Keratinocyte (primary cell): ENCODE results near the gene RNU6-7. TPM values are rescaled to one million over a fixed set of nuclear protein-coding genes. Genes with fewer than 3 reads are reported as not detected.

Source experiments
- DNase-seq: peaks from one replicate; pipeline ENCODE4 v3.0.0-alpha.2; 2011; ENCODE audit warnings: low read depth, missing footprints, low spot score
- FAIRE-seq: peaks from 2 replicates; lab custom pipeline; 2011; peaks lifted over from hg19 to GRCh38; lab: Jason Lieb, UNC
- H2AFZ ChIP-seq: 2 replicates; pipeline ENCODE4 v1.6.0; 2012; ENCODE audit warnings: low read length, control low read depth, inconsistent platforms; ENCODE audit not compliant: control insufficient read depth
- H3K27ac ChIP-seq: 2 replicates; pipeline ENCODE4 v1.5.1; 2011; ENCODE audit warnings: low read length; ENCODE audit not compliant: control insufficient read depth, insufficient read depth
- H3K27me3 ChIP-seq: 3 replicates; pipeline ENCODE4 v1.6.0; 2011; ENCODE audit warnings: low read length; ENCODE audit not compliant: control insufficient read depth, insufficient read depth; ENCODE audit errors: extremely low read depth
- H3K36me3 ChIP-seq, 2 experiments: 2 replicates in 1 of 2; 3 replicates in 1 of 2; pipeline ENCODE4 v1.5.1; 2011; ENCODE audit warnings: low read length in 2 of 2, mild to moderate bottlenecking in 1 of 2; ENCODE audit not compliant: control insufficient read depth in 2 of 2, insufficient read depth in 2 of 2; ENCODE audit errors: extremely low read depth in 1 of 2
- H3K4me1 ChIP-seq: 3 replicates; pipeline ENCODE4 v1.5.1; 2011; ENCODE audit warnings: low read length; ENCODE audit not compliant: control insufficient read depth, insufficient read depth; ENCODE audit errors: extremely low read depth
- H3K4me2 ChIP-seq: 3 replicates; pipeline ENCODE4 v1.6.0; 2011; ENCODE audit warnings: low read depth, low read length; ENCODE audit not compliant: control insufficient read depth, insufficient read depth; ENCODE audit errors: extremely low read depth
- H3K4me3 ChIP-seq, 3 experiments: fragments of 200-600 bp in 1 of 3; sonication (generic) in 1 of 3; 2 replicates in 2 of 3; 3 replicates in 1 of 3; pipeline ENCODE4 v1.5.1; 2011 to 2016; ENCODE audit warnings: low read length in 3 of 3, mild to moderate bottlenecking in 3 of 3, control low read depth in 2 of 3, inconsistent platforms in 1 of 3, low read depth in 1 of 3, mixed read lengths in 1 of 3, mixed run types in 1 of 3, moderate library complexity in 1 of 3; ENCODE audit not compliant: control insufficient read depth in 2 of 3, insufficient read depth in 2 of 3; ENCODE audit errors: extremely low read depth in 1 of 3
- H3K79me2 ChIP-seq: 2 replicates; pipeline ENCODE4 v1.6.0; 2012; ENCODE audit warnings: low read length; ENCODE audit not compliant: control insufficient read depth, insufficient read depth
- H3K9ac ChIP-seq: 3 replicates; pipeline ENCODE4 v1.6.0; 2011; ENCODE audit warnings: low read length; ENCODE audit not compliant: control insufficient read depth, insufficient read depth; ENCODE audit errors: extremely low read depth
- H3K9me1 ChIP-seq: 3 replicates; pipeline ENCODE4 v1.6.0; 2011; ENCODE audit warnings: low read length; ENCODE audit not compliant: control insufficient read depth, insufficient read depth; ENCODE audit errors: extremely low read depth
- H3K9me3 ChIP-seq: 2 replicates; pipeline ENCODE4 v1.5.1; 2012; ENCODE audit warnings: low read depth, low read length; ENCODE audit not compliant: control insufficient read depth
- H4K20me1 ChIP-seq: 3 replicates; pipeline ENCODE4 v1.6.0; 2011; ENCODE audit warnings: low read length; ENCODE audit not compliant: control insufficient read depth, insufficient read depth; ENCODE audit errors: extremely low read depth
- EZH2 ChIP-seq: IDR thresholded peaks from one replicate; pipeline ENCODE4 v1.6.1; 2012; ENCODE audit warnings: inconsistent platforms, mild to moderate bottlenecking, low read length, moderate library complexity
- dilution Hi-C: fragments of 300-500 bp; cut with MboI; formaldehyde crosslinking; loops from one replicate; pipeline ENCODE4 v1.7.0; 2020; ENCODE audit warnings: low sequenced_read_pairs; ENCODE audit not compliant: extremely low pct_ligation_motif_present
- polyA plus RNA-seq, 5 experiments: library from polyadenylated mRNA; depleted of rRNA in 3 of 5; stranded (reverse) in 3 of 5; stranded (forward) in 1 of 5; unstranded in 1 of 5; fragments of >200 nt; gene quantifications; 1 replicate in 1 of 5; 2 replicates in 3 of 5; 3 replicates in 1 of 5; pipeline versions ENCODE4 v1.2.1 to v1.2.3, GENCODE V29; 2011 to 2012; ENCODE audit warnings: missing spikeins in 2 of 5, low read depth in 1 of 5, low replicate concordance in 1 of 5
- TF ChIP-seq, protein P1 (sequence below), 3 experiments: IDR thresholded peaks in 1 of 3; conservative IDR thresholded peaks in 1 of 3; optimal IDR thresholded peaks in 1 of 3; 2 replicates in 2 of 3; 3 replicates in 1 of 3; pipeline versions ENCODE3 to v1.5.1; 2011; ENCODE audit warnings: low read length in 3 of 3, mild to moderate bottlenecking in 3 of 3, moderate library complexity in 2 of 3, control low read depth in 1 of 3, inconsistent platforms in 1 of 3; ENCODE audit not compliant: insufficient read depth in 2 of 3; ENCODE audit errors: extremely low read depth in 1 of 3

The RNU6-7 gene
- polyA plus RNA-seq, 1 donor (not counting 4 experiments of a cell fraction or from before 2014, with no cell fraction given), result not detected

DNA sequence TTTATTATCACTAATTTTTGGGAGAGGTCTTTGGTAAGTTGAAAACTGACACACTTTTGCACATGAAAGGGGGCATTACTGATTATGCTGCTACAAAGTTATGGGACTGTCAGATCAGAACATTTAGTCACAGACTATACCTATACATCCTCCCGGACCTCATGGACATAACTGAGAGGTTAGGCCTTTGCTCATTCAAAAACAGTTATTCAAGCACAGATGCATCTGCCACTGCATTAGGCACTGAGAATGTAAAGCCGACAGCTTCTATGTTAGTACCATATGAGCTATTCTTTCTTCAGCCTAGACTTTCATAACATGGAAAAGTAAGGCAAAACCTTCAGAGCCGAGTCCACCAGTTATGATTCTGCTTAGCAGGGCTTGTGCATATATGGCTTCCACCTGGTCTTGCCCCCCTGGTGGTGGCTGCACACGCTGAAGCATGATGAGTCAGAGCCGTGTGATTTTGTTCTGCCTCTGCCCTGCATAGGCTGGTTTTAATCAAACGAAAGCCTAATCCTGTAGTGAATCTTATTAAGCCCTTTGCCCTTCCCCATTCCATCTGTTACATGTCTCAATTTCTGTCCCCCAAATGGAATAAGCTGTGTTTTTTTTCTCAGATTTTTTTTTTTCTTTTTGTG, 23.0 kb downstream of the RNU6-7 start:
- no peaks in the 10 kb centered on the region for H3K79me2 ChIP-seq
- H3K4me1 ChIP-seq, result peaks cover 15% of the 10 kb centered on the region
- dilution Hi-C loops, result no loop called here
- H2AFZ ChIP-seq, result no peak overlapping the region
- no peaks in the 10 kb centered on the region for H3K9me3 ChIP-seq
- H4K20me1 ChIP-seq, result no peaks in the 10 kb centered on the region
- no peak overlapping the region for H3K4me3 ChIP-seq
- H3K27ac ChIP-seq, result peak overlapping the region; percentile 30
- FAIRE-seq (peak; percentile 83), DNase-seq (no peak)
- no peaks in the 10 kb centered on the region for H3K9me1 ChIP-seq
- no peaks in the 10 kb centered on the region for H3K36me3 ChIP-seq
- peak overlapping the region; percentile 17 for H3K4me2 ChIP-seq
- no peak overlapping the region for H3K9ac ChIP-seq
- no peaks in the 10 kb centered on the region for H3K27me3 ChIP-seq
- TF ChIP-seq, protein P1, sequence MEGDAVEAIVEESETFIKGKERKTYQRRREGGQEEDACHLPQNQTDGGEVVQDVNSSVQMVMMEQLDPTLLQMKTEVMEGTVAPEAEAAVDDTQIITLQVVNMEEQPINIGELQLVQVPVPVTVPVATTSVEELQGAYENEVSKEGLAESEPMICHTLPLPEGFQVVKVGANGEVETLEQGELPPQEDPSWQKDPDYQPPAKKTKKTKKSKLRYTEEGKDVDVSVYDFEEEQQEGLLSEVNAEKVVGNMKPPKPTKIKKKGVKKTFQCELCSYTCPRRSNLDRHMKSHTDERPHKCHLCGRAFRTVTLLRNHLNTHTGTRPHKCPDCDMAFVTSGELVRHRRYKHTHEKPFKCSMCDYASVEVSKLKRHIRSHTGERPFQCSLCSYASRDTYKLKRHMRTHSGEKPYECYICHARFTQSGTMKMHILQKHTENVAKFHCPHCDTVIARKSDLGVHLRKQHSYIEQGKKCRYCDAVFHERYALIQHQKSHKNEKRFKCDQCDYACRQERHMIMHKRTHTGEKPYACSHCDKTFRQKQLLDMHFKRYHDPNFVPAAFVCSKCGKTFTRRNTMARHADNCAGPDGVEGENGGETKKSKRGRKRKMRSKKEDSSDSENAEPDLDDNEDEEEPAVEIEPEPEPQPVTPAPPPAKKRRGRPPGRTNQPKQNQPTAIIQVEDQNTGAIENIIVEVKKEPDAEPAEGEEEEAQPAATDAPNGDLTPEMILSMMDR (optimal IDR thresholded peaks at IDR 0.05 in 1 of 3, IDR thresholded peaks at IDR 0.05 in 1 of 3, conservative IDR thresholded peaks at IDR 0.05 in 1 of 3; ENCODE audit: extremely low read depth in 1 of 3, insufficient read depth in 2 of 3, low read length in 3 of 3), result peak; percentile 56 to 62 (median 60)
- no peak for TF ChIP-seq EZH2

DNA sequence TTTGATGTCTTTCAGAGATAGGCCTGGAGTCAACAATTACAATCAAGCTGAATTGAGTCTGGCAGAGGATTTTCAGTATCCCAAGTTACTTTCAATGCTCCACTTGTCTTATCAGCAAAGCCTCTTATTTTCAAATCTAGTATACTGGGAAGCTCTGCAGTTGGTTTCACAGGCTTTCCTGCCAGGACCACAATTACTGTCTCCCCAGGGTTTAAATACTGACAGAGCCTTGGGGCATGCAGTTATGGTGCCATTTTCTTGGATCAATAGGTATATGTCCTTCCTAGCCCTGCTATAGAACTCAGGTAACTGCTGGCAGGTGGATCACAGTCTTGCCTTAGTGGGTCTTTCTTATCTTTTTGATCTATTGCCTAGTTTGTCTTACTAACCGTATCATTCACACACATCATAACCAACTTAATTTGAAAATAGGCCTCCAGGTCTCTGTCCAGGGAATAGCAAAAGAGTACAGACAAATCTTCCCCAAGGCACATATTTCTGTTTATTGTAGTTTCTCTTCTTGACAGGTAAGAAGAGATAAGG, 23.6 kb downstream of the RNU6-7 start:
- peak; percentile 36 for FAIRE-seq
- H3K4me2 ChIP-seq, result peak overlapping the region; percentile 17

More for the DNA sequence above, 23.6 kb downstream of the RNU6-7 start:
- no peak for DNase-seq
- no peak for TF ChIP-seq EZH2
- TF ChIP-seq, protein P1 (optimal IDR thresholded peaks at IDR 0.05 in 1 of 3, IDR thresholded peaks at IDR 0.05 in 1 of 3, conservative IDR thresholded peaks at IDR 0.05 in 1 of 3; ENCODE audit: extremely low read depth in 1 of 3, insufficient read depth in 2 of 3, low read length in 3 of 3), result no peak
- Histone ChIP-seq H3K9me3 (no peaks in the 10 kb centered on the region), H4K20me1 (no peaks in the 10 kb centered on the region), H2AFZ (no peak overlapping the region), H3K79me2 (no peaks in the 10 kb centered on the region), H3K36me3 (no peaks in the 10 kb centered on the region), H3K9ac (no peak overlapping the region), H3K27ac (peak overlapping the region; percentile 30), H3K4me3 (no peak overlapping the region), H3K9me1 (no peaks in the 10 kb centered on the region), H3K27me3 (no peaks in the 10 kb centered on the region), H3K4me1 (peaks cover 21% of the 10 kb centered on the region)
- dilution Hi-C loops, result no loop called here
